Sigmoid colon (tissue), 3 donors: Measurements from ENCODE around the gene TRAF3.

ENCODE experiments used
- POLR2A ChIP-seq, 2 donors: fragments of 450-650 bp; IDR thresholded peaks; one replicate each; pipeline ENCODE4 v1.6.1; 2016; ENCODE audit warnings: antibody characterized with exemption in 2 of 2, mild to moderate bottlenecking in 2 of 2, moderate library complexity in 2 of 2
- TF ChIP-seq, protein P1 (sequence below), 4 experiments: fragments of 450-650 bp in 3 of 4; fragments of 200-600 bp in 1 of 4; IDR thresholded peaks; one replicate each; pipeline ENCODE4 v1.5.1; 2016 to 2019; ENCODE audit warnings: antibody characterized with exemption in 4 of 4, mild to moderate bottlenecking in 3 of 4, moderate library complexity in 2 of 4

DNA sequence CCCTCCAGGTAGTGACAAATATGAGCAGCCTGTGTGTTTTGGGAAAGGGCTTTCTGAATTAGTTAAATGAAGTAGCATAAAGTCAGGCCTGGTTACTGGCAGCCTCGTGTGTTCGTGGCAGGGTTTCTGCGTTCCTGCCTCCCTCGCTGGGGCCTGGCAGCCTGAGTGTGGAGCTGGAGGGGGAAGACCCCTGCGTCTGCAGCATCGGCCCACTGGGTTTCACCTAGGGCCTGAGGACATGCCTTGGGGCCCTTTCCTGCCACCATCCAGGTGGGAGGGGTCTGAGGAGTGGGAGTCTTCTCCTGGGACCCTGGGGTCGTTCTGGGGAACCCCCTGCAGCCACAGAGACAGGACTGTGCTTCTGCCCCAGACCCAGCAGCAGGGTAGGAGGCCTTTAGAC is 124.8 kb downstream of the TRAF3 start:
- TF ChIP-seq, protein P1, sequence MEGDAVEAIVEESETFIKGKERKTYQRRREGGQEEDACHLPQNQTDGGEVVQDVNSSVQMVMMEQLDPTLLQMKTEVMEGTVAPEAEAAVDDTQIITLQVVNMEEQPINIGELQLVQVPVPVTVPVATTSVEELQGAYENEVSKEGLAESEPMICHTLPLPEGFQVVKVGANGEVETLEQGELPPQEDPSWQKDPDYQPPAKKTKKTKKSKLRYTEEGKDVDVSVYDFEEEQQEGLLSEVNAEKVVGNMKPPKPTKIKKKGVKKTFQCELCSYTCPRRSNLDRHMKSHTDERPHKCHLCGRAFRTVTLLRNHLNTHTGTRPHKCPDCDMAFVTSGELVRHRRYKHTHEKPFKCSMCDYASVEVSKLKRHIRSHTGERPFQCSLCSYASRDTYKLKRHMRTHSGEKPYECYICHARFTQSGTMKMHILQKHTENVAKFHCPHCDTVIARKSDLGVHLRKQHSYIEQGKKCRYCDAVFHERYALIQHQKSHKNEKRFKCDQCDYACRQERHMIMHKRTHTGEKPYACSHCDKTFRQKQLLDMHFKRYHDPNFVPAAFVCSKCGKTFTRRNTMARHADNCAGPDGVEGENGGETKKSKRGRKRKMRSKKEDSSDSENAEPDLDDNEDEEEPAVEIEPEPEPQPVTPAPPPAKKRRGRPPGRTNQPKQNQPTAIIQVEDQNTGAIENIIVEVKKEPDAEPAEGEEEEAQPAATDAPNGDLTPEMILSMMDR (IDR thresholded peaks at IDR 0.05) = no peak
- TF ChIP-seq POLR2A (IDR thresholded peaks at IDR 0.05) = no peak
